Measurements from ENCODE around the gene TMEM169.

GRCh38 chr2:216055680-216056079, 26.0 kb upstream of the TMEM169 start:
- no peak for TF ChIP-seq POLR2A (IDR thresholded peaks at IDR 0.05; ENCODE audit: extremely low read depth, insufficient read length)
- TF ChIP-seq CTCF (IDR thresholded peaks at IDR 0.05; ENCODE audit: low read depth, low read length) = no peak
